GM21526 (cell line): ENCODE measurements around the gene VCPKMT.
"Not testable (repeated sequence)": the region's sequence is repeated elsewhere in the genome, so short reads cannot be mapped to it uniquely, and the experiment has no call there.

Source experiments
- ATAC-seq: cut with Tn5 transposase; IDR thresholded peaks from one replicate; pipeline ENCODE4 v1.9.1; 2021; ENCODE audit warnings: moderate library complexity; ENCODE audit not compliant: unreplicated experiment, low FRiP score

The VCPKMT gene

DNA sequence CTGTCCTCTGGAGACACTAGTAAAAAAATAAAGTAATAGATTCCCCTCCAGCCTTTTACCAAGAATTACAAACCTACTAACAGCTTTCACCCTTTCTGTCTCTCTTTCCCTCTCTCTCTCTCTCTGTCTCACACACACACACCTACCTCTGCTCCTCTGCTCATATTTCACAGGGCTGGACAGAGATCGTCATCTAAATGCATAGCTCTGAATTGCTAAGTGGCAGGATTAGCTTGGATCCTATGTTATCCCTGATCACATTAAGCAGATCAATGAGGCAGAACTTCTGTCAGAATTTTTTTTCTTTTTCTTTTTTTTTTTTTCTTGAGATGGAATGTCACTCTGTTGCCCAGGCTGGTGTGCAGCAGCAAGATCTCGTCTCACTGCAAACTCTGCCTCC lies 22.9 kb downstream of the VCPKMT start:
- ATAC-seq: no peak

DNA sequence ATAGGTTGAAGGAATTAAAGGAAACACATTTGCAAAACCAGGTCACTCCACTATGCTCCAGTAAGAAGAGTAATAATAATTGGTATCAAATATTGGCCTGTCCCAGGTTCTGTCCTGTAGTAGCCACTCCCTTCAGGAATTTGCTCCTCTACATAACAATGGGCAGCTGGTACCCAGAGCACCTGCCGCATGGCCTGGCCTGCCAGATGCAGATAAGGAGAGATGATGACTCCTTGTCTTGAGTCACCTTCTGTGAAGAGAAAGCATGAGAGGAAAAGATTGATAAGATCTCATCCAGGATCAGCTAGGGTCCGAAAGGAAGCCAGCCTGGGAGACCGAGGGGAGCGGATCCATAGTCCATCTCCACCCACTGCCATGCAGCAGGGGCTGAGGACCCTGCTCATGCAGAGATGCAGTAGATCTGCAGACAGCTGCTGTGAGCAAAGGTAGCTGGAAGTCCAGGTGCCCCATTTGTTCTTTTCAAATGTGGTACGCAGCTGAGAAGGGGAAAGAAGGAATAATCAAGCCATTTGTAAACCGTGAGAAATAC lies 24.3 kb downstream of the VCPKMT start:
- no peak for ATAC-seq

DNA sequence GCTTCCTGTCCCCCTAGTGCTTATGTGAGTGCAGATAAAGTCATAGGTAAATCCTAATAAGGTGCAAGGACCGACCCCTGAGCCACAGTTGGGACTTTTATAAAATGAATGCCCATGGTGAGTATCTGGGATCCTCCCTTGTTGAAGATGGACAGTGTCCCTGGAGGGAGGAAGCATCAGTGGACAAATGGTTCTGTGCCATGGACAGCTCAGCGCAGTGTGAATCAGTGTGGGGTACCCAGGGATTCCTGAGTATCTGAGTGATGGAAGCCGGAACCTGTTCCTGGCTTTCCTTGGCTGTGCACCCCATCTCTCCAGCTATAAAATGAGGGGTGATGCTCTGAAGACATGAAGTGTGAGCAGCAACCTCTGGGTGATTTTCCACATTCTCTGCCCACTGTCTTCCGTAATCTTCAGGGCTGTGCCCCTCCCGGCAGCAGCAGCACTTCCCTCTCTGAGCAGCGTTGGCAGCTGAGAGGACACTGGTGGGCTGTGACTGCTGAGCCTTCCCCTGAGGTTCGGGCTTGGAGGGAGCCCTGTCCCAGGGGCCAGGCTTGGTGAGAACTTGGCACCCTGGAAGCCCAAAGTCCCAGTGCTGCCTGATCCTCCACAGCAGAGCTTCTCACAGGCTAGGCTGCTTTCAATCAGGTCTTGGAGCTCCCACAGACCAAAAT lies 25.0 kb downstream of the VCPKMT start:
- no peak for ATAC-seq

DNA sequence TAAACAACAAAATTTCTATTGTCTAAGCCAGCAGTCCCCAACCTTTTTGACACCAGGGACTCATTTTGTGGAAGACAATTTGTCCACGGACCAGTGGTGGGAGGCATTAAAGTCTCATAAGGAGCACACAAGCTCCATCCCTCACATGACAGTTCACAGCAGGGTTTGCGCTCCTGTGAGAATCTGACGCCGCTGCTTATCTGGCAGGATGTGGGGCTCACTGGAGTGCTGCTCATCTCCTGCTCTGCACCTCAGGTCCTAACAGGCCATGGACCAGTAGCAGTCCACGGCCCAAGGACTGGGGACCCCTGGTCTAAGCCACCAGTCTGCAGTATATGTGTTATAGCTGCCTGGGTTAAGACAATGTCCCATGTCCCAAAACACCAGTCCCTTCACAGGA lies 27.2 kb downstream of the VCPKMT start:
- no peak for ATAC-seq

DNA sequence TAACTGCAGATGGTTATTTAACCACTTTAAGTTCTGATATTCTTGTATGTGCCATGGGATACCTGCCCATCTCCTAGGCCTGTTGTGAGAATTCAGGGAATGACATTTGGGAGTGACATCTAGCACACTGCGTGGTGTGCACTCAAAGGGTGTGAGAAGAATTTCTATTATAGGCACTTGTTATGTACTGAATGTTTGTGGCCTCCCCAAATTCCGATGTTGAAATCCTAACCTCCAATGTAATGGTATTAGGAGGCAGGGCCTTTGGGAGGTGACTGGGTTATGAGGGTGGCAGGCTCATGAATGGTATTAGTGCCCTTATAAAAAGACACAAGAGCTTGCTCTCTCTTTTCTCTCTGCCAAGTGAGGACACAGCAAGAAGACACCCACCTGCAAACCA lies 27.6 kb downstream of the VCPKMT start:
- no peak for ATAC-seq

DNA sequence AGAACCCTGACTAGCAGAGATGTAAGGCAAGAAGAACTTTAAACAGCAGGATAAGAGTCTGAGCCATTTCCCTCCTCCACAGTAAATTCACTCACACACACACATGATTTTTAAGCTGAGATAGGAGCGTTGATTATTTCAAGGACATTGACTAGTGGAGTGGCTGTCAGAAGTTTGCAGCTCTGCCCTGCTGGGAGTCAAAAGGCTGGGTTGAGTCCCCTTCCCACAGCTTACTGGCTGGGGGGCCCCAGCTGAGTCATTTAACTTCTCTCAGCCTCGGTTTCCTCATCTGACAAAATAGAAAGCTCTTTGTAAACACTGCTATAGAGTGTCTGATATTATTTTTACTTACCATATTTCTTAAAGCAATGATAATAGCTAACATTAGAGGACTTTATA lies 28.3 kb downstream of the VCPKMT start:
- ATAC-seq: no peak

DNA sequence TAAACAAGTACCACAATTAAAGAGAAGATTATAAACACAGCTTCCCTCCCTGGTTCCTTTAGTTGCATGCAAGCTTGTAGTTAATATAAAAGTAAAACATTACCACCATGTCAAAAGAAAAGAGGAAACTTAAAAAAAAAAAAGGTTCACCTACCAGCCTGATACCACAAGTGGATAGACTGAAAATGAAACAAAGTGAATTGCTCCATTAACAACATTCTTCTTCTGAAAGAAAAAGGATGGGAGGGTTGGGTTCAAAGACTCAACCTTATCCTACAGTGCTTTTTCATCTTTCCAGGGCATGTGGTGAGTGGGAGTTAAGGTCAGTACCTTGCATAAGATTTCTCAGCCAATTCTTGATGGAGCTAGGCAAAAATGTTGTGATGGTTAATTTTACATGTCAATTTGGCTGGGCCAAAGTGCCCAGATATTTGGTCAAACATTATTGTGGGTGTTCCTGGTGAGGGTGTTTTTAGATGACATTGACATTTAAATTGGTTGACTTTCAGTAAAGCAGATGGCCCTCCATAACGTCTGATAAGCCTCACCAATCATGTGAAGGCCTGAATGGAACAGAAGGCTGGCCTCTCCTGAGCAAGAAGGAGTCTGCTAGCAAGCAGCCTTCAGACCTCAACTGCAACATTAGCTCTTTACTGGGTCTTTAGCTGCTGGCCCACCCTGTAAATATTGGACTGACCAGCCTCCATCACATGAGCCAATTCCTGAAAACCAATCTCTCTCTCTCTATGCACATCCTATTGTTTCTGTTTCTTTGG lies 28.8 kb downstream of the VCPKMT start:
- no peak for ATAC-seq

DNA sequence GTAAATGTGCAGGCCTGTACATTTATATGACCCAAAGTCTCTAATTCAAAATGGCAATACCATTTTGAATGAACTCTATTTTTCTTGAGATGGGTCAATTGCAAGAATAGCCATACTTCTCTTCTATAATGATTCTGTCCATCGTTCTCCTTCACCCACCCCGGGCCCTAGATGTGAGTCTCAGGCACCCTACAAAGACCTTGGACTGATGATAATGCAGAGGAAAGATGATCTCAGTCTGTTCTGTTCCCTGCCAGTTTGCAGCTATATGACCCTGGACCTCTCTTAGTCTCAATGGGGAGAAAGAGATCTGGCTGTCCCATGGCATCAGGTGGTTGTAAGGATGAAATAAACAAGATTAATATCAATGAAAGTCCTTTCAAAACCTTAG lies 30.1 kb downstream of the VCPKMT start:
- ATAC-seq: no peak

DNA sequence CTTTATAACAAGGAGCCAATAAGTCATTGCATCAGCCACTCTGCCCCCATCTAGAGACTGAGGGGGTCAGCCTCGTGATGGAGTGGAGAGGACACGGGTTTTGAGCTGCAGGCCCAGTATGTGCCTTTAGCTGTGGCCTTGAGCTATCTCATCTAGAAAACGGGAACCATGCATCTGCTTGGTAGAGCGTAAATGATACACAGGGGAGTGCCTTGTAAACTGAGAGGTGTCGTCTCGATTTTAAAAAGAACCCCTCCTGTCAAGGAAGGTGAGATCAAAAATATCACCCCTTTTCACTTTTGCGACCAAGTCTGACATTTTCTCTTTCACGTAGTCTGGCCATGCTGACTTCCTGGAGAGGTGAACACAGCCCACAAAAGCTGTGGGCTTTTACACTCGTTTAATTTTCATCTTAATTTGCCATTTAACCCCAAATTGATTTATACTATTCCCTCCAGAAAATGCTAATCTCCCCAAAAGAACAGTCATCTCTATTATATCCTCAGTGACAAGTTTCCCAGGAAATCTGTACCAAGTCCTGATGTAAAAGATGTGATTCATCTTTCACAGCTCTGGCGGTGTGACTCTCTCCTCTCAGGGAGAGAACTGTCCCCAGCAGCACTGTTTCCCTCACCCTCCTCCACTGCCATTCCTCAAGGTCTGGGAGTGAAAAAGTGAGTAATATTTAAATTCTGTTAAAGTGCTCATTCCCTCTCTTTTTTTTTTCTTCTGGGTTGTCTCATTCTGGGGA lies 30.6 kb downstream of the VCPKMT start:
- ATAC-seq: peak; percentile 56

DNA sequence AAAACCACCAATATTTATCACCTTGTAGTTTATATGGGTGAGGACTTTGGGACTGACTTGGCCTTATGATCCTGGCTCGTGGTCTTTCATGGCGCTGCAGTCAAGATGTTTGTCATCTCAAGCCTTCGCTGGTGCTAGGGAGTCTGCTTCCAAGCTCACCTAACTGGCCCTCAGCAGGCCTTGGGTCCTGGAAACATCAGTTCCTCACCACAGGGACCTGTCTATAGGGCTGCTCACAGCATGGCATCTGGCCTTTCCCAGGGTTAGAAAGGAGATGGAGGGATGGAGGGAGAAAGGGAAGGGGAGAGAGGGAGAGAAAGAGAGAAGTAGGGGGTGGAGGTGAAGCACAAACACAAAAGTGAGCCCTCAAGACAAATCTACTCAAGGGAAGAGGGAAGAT lies 31.7 kb downstream of the VCPKMT start:
- ATAC-seq: no peak

DNA sequence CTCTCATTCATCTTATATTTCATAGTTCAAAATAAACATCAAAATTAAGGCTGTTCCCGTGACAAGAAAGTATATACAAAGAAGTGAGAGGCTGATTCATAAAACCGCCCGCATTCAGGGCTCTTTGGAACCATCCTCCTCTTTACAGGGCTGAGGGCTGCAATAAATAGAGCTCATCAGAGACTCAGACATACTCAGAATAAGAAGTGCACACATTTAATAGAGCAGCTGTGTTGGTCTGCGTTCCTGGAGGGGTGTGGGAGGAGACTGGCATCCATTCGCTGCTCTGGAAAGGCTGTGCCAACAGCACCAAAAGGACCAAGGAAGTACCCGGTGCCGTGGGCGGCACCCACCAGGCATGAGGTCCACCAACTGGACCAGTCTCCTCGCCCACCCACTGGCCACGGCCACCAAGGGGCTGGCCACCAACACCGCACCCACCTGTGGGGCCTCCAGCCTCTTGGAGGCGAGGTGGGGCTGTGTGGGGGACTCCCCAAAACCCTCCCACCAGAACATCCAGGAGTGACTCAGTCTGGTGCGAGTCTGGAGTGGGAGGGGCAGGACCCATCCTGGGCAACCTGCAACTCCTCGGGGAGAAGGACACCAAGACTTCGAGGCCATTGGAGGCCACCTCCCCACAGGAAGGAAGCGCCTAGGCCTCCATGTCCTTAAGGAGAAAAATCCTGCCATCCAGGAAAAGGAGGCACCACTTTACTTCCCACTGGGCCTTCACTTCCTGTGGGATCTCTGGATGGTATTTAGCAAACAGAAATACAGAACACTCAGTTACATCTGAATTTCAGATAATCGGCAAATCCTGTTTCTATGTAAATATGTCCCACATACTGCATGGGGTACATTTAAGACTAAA lies 32.7 kb downstream of the VCPKMT start:
- peak; percentile 26 for ATAC-seq

DNA sequence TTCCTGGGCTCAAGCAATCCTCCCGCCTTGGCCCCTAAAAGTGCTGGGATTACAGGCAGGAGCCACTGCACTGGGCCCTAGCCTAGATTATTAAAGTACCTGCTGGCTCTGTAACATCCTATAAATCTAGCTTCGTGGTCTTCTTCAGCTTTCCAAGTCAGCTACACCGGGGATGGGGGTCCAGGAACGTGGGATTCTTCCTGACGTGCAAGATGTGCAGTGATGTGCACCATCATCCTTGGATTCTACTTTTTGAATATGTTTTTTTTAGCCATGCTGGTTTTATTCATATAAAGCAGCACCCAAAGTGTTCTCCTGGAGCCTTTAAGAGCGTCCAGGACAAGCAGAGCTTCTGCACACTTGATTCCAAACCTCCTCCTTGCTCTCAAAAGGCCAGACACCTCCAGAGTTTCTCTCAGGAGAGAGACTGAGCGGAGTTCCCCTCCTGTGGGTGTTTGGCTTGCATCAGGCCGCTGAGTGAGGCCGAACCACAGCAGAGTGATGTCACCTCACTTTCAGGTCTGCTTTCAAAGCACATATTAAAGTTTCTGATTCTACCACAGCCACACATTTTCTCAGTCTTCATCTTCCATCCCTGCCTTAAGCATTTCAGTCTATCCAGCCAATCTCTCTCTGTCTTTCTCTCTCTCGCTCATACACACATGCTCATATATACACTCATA lies 33.4 kb downstream of the VCPKMT start:
- ATAC-seq: peak; percentile 70

DNA sequence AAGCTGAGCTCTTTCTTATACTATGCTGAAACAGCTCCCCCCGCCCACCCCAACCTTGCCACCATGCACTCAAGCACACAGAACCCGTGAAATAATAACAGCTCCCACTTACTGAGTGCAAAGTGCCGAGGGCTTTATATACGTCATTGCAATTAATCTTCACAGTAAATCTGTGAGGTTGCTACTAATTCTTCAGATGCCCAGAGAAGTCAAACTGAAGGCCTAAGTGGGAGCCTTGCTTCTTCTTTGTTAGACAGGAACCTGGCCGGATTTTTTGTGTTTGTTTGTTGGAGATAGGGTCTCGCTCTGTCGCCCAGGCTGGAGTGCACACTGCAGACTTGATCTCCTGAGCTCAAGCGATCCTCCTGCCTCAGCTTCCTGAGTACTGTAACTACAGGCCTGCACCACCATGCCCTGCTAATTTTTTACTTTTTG lies 34.0 kb downstream of the VCPKMT start:
- no peak for ATAC-seq

DNA sequence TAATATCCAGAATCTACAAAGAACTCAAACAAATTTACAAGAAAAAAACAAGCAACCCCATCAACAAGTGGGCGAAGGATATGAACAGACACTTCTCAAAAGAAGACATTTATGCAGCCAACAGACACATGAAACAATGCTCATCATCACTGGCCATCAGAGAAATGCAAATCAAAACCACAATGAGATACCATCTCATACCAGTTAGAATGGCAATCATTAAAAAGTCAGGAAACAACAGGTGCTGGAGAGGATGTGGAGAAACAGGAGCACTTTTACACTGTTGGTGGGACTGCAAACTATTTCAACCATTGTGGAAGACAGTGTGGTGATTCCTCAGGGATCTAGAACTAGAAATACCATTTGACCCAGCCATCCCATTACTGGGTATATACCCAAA lies 37.3 kb downstream of the VCPKMT start:
- ATAC-seq: not testable (repeated sequence)

DNA sequence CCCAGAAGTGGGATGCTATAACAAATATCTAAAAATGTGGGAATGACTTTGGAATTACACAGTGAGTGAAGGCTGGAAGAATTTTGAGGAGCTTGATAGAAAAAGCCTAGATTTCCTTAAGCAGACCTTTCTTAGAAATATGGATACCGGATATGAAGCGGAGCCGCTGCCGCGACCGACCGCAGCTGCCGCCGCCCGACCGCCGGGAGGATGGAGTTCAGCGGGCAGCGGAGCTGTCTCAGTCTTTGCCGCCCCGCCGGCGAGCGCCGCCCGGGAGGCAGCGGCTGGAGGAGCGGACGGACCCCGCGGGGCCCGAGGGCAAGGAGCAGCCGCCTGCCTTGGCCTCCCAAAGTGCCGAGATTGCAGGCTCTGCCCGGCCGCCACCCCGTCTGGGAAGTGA lies 42.7 kb downstream of the VCPKMT start:
- ATAC-seq: not testable (repeated sequence)

DNA sequence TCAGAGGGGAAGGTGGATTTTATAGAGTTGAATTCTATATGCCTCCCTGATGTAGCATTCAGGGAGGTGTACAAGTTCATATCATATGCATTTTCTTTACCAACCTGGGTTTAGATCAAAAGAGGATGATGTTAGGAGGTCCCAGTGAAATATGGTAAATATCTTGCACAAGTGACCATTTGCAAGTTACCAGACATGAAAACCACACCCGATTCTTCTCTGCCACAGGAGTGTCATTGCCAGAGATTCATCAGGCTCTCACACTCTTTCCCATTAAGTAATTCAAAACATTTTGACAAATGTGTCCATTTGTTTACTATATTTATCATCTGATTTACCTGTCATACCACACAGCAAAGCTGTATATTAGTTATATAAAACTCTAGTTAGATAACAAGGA lies 44.0 kb downstream of the VCPKMT start:
- ATAC-seq: no peak

DNA sequence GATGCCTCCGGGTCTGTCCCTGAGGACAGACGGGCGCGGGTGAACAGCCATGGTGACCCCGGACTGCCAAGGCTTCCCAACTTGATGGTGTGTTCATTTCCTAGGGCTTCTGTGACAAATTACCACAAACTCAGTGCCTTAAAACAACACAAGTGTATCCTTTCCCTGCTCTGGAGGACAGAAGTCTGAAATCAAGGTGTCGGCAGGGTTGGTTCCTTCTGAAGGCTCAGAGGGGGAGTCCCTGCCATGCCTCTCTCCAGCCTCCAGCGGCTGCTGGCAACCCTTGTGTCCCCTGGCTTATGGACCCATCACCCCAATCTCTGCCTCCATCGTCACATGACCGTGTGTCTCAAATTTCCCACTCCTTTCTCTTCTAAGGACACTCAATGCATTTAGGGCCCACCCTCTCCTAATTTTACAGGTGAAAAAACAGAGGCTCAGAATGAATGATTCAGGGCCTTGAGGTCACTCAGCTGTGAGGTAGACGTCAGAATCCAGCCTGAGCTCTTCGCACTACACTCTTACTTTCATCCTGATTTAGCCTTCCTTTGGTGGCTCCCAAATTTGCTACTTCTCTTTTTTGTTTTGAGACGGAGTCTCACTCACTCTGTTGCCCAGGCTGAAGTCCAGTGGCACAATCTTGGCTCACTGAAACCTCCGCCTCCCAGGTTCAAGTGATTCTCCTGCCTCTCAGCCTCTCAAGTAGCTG lies 45.4 kb downstream of the VCPKMT start:
- no peak for ATAC-seq

DNA sequence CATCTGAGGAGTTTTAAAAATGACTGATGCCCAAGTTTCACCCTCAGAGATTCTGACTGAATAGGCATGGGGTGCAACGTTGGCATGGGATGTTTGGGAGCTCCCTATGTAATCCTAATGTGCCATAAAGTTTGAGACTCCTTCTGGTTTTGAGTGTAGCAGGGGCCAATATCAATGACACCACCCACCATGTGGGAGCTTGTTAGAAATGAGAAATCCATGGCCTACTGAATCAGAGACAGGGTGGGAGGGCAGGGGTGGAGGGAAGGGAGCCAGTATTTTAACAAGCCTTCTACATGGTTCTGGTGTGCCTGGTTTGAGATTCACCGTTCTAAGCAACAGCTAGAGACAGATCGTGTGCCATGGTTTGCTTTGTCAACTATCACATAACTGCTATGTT lies 46.1 kb downstream of the VCPKMT start:
- ATAC-seq: no peak

DNA sequence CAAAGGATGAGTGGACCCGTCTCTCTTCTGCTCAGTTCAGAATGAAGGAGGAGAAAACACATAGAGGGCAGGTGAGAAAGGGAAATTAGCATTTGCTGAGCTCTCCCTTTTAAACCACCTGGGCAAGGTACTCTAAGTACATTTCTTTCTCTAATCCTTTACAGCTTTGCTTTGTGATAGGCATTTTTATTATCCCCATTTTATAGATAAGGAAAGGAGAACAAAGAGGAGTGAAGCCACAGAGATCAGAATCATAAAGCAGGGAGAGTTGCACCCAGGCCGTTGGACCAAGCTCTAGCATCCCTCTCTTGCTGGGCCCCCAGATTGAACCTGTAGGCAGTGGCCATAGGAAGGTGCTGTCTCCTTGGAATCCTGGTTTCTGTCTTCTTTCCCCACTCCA lies 47.0 kb downstream of the VCPKMT start:
- ATAC-seq: no peak
